HT1080 (cell line): ENCODE measurements around the gene KAT8. TPM values are rescaled to one million over a fixed set of nuclear protein-coding genes. Genes with fewer than 3 reads are reported as not detected.

Experiments
- DNase-seq: peaks from one replicate; pipeline ENCODE4 v3.0.0-alpha.2; 2015; ENCODE audit warnings: low read depth
- total RNA-seq: library from RNA; depleted of rRNA; stranded (reverse); fragments of >200 nt; shearing (Covaris generic); gene quantifications from 2 replicates; pipeline ENCODE4 v1.2.3, GENCODE V29; 2014

KAT8 gene
- total RNA-seq, 1 experiment from 2014 or later = 62.1 TPM

GRCh38 chr16:31106509-31107464, 10.7 kb upstream of the KAT8 start:
- DNase-seq = no peak

GRCh38 chr16:31107465-31107867, 10.0 kb upstream of the KAT8 start:
- no peak for DNase-seq

GRCh38 chr16:31108035-31108793, 9.2 kb upstream of the KAT8 start, which contains the start of gene BCKDK:
BCKDK (plus strand) TSS chr16:31108386; CDS start chr16:31109224, 838 bp downstream.
- DNase-seq = peak; percentile 74

GRCh38 chr16:31108794-31109558, 8.5 kb upstream of the KAT8 start:
- DNase-seq = no peak

- no peak for DNase-seq
These were observed 7.8 kb upstream of the KAT8 start for GRCh38 chr16:31109622-31110021.

- no peak for DNase-seq
These were observed 7.1 kb upstream of the KAT8 start for GRCh38 chr16:31110106-31111034.

GRCh38 chr16:31111881-31112466, 5.5 kb upstream of the KAT8 start:
- no peak for DNase-seq

- DNase-seq = no peak
These were observed 4.8 kb upstream of the KAT8 start for GRCh38 chr16:31112711-31113110.

- no peak for DNase-seq
These were observed 4.0 kb upstream of the KAT8 start for GRCh38 chr16:31113121-31114120.

- no peak for DNase-seq
These were observed 3.0 kb upstream of the KAT8 start for GRCh38 chr16:31114468-31114867.

GRCh38 chr16:31118223-31119155, 1.0 kb downstream of the KAT8 start:
- no peak for DNase-seq

- no peak for DNase-seq
These were observed 2.7 kb downstream of the KAT8 start for GRCh38 chr16:31120129-31120528.

- no peak for DNase-seq
These were observed 8.4 kb downstream of the KAT8 start for GRCh38 chr16:31125844-31126243.

GRCh38 chr16:31127182-31127581, 9.7 kb downstream of the KAT8 start:
- no peak for DNase-seq

- no peak for DNase-seq
These were observed 11.5 kb downstream of the KAT8 start for GRCh38 chr16:31128711-31129567.

- DNase-seq = no peak
These were observed 12.3 kb downstream of the KAT8 start for GRCh38 chr16:31129568-31130335.
